ENCODE data around the gene PTGDR2. TPM values are rescaled to one million over a fixed set of nuclear protein-coding genes. Genes with fewer than 3 reads are reported as not detected.
A peak's percentile ranks its signal among the peaks of the same experiment; 100 is the strongest.

Gene PTGDR2
- total and polyA plus RNA-seq, 9 of the 15 experiments (the other 6 are each of a cell fraction or from before 2014, with no cell fraction given), result 0.51 to 2.6 (median 1.6) TPM

DNA sequence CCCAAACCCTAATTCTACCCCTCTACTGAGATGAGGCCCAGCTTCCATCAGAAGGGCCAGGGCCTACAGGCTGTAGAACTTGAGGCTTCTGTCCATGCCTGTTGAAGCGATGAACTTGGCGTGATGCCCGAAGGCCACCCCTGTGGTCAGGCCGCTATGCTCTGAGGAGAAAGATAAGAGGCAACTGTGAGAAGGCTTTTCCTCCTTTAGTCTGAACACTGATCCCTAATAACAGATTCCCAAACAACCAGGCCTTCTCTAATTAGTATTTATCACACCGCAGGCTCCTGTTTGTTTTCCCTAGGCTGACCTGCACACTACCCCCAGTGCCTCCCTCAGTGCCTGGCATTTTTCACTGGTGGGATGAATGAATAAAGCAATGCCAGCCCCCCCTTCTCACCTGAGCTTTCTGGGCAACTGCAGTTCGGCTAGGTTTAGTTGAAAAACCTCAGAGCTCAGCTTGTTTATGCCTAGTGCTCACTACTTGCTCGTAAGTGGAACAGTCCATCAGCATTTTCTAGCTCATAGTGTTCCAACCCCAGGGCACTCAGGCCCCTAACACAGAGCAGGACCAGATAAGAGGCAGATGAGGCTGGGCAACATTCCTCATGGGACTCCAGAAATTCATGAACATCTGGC lies 35.5 kb upstream of the PTGDR2 start (continued):
- TF ChIP-seq ELF1 (tag; IDR thresholded peaks at IDR 0.05), result no peak
- no peak for TF ChIP-seq TAF15 (IDR thresholded peaks at IDR 0.05; ENCODE audit: low read depth, low read length)
- TF ChIP-seq TCF3 (CRISPR knock-in tag; IDR thresholded peaks at IDR 0.05), result peak; percentile 89
- 0 out of 2 replicates have a peak, but pooled peaks have one; percentile 13 for TF ChIP-seq ERF (CRISPR knock-in tag; IDR thresholded peaks at IDR 0.05)
- no peak for TF ChIP-seq ARID2 (IDR thresholded peaks at IDR 0.05)
- peak; percentile 51; the same call in 1 of the 2 replicates for TF ChIP-seq LEF1 (IDR thresholded peaks at IDR 0.05)
- peak; percentile 78 for TF ChIP-seq NCOR1 (IDR thresholded peaks at IDR 0.05)
- TF ChIP-seq ESRRA (IDR thresholded peaks at IDR 0.05; ENCODE audit: borderline replicate concordance, low read depth), result peak; percentile 83; the same call in 1 of the 2 replicates
- TF ChIP-seq SMARCE1 (IDR thresholded peaks at IDR 0.05), result peak; percentile 80
- TF ChIP-seq, protein P1, sequence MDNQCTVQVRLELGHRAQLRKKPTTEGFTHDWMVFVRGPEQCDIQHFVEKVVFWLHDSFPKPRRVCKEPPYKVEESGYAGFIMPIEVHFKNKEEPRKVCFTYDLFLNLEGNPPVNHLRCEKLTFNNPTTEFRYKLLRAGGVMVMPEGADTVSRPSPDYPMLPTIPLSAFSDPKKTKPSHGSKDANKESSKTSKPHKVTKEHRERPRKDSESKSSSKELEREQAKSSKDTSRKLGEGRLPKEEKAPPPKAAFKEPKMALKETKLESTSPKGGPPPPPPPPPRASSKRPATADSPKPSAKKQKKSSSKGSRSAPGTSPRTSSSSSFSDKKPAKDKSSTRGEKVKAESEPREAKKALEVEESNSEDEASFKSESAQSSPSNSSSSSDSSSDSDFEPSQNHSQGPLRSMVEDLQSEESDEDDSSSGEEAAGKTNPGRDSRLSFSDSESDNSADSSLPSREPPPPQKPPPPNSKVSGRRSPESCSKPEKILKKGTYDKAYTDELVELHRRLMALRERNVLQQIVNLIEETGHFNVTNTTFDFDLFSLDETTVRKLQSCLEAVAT (IDR thresholded peaks at IDR 0.05), result peak in 1 of 2 experiments; percentile 86; a peak in 2 of 4 replicates
- TF ChIP-seq SMAD1 (IDR thresholded peaks at IDR 0.05; ENCODE audit: low read depth, low read length, partially characterized antibody), result peak; percentile 75
- peak; percentile 83 for TF ChIP-seq CTBP1 (IDR thresholded peaks at IDR 0.05; ENCODE audit: borderline replicate concordance)
- TF ChIP-seq DPF2 (IDR thresholded peaks at IDR 0.05), result peak; percentile 85
- no peak for TF ChIP-seq ZC3H4 (CRISPR knock-in tag; IDR thresholded peaks at IDR 0.05; ENCODE audit: borderline replicate concordance)
- peak; percentile 44; the same call in 1 of the 2 replicates for TF ChIP-seq DMBX1 (CRISPR knock-in tag; IDR thresholded peaks at IDR 0.05; ENCODE audit: borderline replicate concordance)
- TF ChIP-seq ASH1L (IDR thresholded peaks at IDR 0.05; ENCODE audit: borderline replicate concordance, low read depth, partially characterized antibody), result no peak
- TF ChIP-seq, protein P2, sequence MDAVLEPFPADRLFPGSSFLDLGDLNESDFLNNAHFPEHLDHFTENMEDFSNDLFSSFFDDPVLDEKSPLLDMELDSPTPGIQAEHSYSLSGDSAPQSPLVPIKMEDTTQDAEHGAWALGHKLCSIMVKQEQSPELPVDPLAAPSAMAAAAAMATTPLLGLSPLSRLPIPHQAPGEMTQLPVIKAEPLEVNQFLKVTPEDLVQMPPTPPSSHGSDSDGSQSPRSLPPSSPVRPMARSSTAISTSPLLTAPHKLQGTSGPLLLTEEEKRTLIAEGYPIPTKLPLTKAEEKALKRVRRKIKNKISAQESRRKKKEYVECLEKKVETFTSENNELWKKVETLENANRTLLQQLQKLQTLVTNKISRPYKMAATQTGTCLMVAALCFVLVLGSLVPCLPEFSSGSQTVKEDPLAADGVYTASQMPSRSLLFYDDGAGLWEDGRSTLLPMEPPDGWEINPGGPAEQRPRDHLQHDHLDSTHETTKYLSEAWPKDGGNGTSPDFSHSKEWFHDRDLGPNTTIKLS (IDR thresholded peaks at IDR 0.05; ENCODE audit: borderline replicate concordance, low read depth), result no peak
- peak; percentile 47; the same call in 1 of the 2 replicates for TF ChIP-seq HDAC2 (IDR thresholded peaks at IDR 0.05)
- TF ChIP-seq, protein P3, sequence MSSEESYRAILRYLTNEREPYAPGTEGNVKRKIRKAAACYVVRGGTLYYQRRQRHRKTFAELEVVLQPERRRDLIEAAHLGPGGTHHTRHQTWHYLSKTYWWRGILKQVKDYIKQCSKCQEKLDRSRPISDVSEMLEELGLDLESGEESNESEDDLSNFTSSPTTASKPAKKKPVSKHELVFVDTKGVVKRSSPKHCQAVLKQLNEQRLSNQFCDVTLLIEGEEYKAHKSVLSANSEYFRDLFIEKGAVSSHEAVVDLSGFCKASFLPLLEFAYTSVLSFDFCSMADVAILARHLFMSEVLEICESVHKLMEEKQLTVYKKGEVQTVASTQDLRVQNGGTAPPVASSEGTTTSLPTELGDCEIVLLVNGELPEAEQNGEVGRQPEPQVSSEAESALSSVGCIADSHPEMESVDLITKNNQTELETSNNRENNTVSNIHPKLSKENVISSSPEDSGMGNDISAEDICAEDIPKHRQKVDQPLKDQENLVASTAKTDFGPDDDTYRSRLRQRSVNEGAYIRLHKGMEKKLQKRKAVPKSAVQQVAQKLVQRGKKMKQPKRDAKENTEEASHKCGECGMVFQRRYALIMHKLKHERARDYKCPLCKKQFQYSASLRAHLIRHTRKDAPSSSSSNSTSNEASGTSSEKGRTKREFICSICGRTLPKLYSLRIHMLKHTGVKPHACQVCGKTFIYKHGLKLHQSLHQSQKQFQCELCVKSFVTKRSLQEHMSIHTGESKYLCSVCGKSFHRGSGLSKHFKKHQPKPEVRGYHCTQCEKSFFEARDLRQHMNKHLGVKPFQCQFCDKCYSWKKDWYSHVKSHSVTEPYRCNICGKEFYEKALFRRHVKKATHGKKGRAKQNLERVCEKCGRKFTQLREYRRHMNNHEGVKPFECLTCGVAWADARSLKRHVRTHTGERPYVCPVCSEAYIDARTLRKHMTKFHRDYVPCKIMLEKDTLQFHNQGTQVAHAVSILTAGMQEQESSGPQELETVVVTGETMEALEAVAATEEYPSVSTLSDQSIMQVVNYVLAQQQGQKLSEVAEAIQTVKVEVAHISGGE (CRISPR knock-in tag; IDR thresholded peaks at IDR 0.05), result peak in 1 of 3 experiments; percentile 39; a peak in 2 of 6 replicates
- peak; percentile 83 for TF ChIP-seq GATA2 (CRISPR knock-in tag; IDR thresholded peaks at IDR 0.05)
- peak; percentile 66; the same call in 1 of the 2 replicates for TF ChIP-seq L3MBTL2 (IDR thresholded peaks at IDR 0.05)

Measured in K562 (cell line).